K562 (cell line): ENCODE data around the gene CYP4F3. TPM values are rescaled to one million over a fixed set of nuclear protein-coding genes. Genes with fewer than 3 reads are reported as not detected.
"Not testable (repeated sequence)": the region's sequence is repeated elsewhere in the genome, so short reads cannot be mapped to it uniquely, and the experiment has no call there.

Source experiments
- ATAC-seq: fragments of 200-7000 bp; cut with Tn5 transposase; 3 replicates; pipeline ENCODE4 v1.9.1; 2020; ENCODE audit warnings: moderate library complexity
- BruUV-seq: library from RNA; stranded (reverse); fragments of 400-500 nt; replicated peaks from 2 replicates; lab custom pipeline; 2021; lab: Mats Ljungman, UMichigan
- CTCF ChIA-PET: fragments of 300-600 bp; formaldehyde crosslinking; extraction: SDS; loops from one replicate; lab custom pipeline; 2021; ENCODE audit warnings: low intra/inter-chr PET ratio; lab: Yijun Ruan, JAX
- POLR2A ChIA-PET: fragments of 300-600, 350-650 bp; sonication (Branson Sonifier 250); formaldehyde crosslinking; extraction: SDS; loops from one replicate; lab custom pipeline; 2021; ENCODE audit warnings: antibody characterized with exemption, inconsistent platforms; lab: Yijun Ruan, JAX
- DNase-seq, 4 experiments: peaks; one replicate each; pipeline versions ENCODE4 v3.0.0 to v3.0.0-alpha.2; 2011 to 2018; ENCODE audit warnings: low spot score in 3 of 4, mixed read lengths in 3 of 4; ENCODE audit errors: extremely low read depth in 1 of 4
- FAIRE-seq: peaks from 2 replicates; lab custom pipeline; 2011; peaks lifted over from hg19 to GRCh38; lab: Jason Lieb, UNC
- H2AFZ ChIP-seq: 2 replicates; pipeline ENCODE4 v1.6.0; 2011; ENCODE audit warnings: low read depth, low read length, control low read depth, inconsistent platforms
- H3K27ac ChIP-seq: fragments of 200-600 bp; 3 replicates; pipeline ENCODE4 v1.8.0; 2011; ENCODE audit warnings: low read depth, mild to moderate bottlenecking, control low read depth, inconsistent platforms, low read length, moderate library complexity, mixed read lengths; ENCODE audit errors: extremely low read depth
- H3K27me3 ChIP-seq, 2 experiments: fragments of 300-600 bp in 1 of 2; 2 replicates in 1 of 2; 3 replicates in 1 of 2; pipeline versions ENCODE4 v1.6.0 to v1.8.0; 2011; ENCODE audit warnings: inconsistent platforms in 2 of 2, low read length in 2 of 2, mild to moderate bottlenecking in 1 of 2, mixed read lengths in 1 of 2, moderate library complexity in 1 of 2; ENCODE audit not compliant: control insufficient read depth in 2 of 2, insufficient read depth in 2 of 2
- H3K36me3 ChIP-seq: fragments of 300-600 bp; 3 replicates; pipeline ENCODE4 v1.8.0; 2011; ENCODE audit warnings: mild to moderate bottlenecking, low read length, inconsistent platforms; ENCODE audit not compliant: control insufficient read depth, insufficient read depth
- H3K4me1 ChIP-seq, 2 experiments: fragments of 200-600 bp in 1 of 2; replicated peaks in 1 of 2; 2 replicates in 1 of 2; 3 replicates in 1 of 2; pipeline versions ENCODE4 v1.5.1 to v1.8.0; 2011; ENCODE audit warnings: inconsistent platforms in 2 of 2, low read length in 2 of 2, mild to moderate bottlenecking in 1 of 2, mixed read lengths in 1 of 2, moderate library complexity in 1 of 2; ENCODE audit not compliant: control insufficient read depth in 2 of 2, insufficient read depth in 2 of 2
- H3K4me2 ChIP-seq: 2 replicates; pipeline ENCODE4 v1.6.1; 2011; ENCODE audit warnings: low read length, control low read depth, inconsistent platforms, mixed read lengths; ENCODE audit not compliant: insufficient read depth
- H3K4me3 ChIP-seq: fragments of 200-600 bp; sonication (generic), shearing (Covaris generic); 2 replicates; pipeline ENCODE4 v1.5.1; 2016; ENCODE audit warnings: control low read depth, inconsistent platforms
- H3K79me2 ChIP-seq: fragments of 200-600 bp; 3 replicates; pipeline ENCODE4 v1.8.0; 2011; ENCODE audit warnings: low read length, inconsistent platforms; ENCODE audit not compliant: control insufficient read depth, insufficient read depth
- H3K9ac ChIP-seq, 2 experiments: 2 replicates each; pipeline versions ENCODE4 v1.6.0 to v1.6.1; 2011; ENCODE audit warnings: low read depth in 2 of 2, low read length in 2 of 2, control low read depth in 1 of 2, inconsistent platforms in 1 of 2, mild to moderate bottlenecking in 1 of 2, mixed read lengths in 1 of 2; ENCODE audit not compliant: insufficient read depth in 1 of 2
- H3K9me1 ChIP-seq: one replicate; pipeline ENCODE4 v1.6.0; 2011; ENCODE audit warnings: inconsistent platforms, mild to moderate bottlenecking, low read length, moderate library complexity; ENCODE audit not compliant: control insufficient read depth, insufficient read depth
- H3K9me3 ChIP-seq: replicated peaks from 2 replicates; pipeline ENCODE4 v1.5.1; 2011; ENCODE audit warnings: low read depth, low read length, inconsistent platforms; ENCODE audit not compliant: control insufficient read depth, insufficient read depth
- H4K20me1 ChIP-seq: replicated peaks from 2 replicates; pipeline ENCODE4 v1.6.1; 2011; ENCODE audit warnings: low read length, inconsistent platforms, mixed read lengths; ENCODE audit not compliant: control insufficient read depth, insufficient read depth
- CUX1 ChIP-seq: fragments of 200-800 bp; sonication (Bioruptor generic); IDR thresholded peaks from 2 replicates; pipeline ENCODE4 v1.6.1; 2016; ENCODE audit warnings: missing genetic modification characterization, missing compliant biosample characterization
- ETS2 ChIP-seq: IDR thresholded peaks from 2 replicates; pipeline ENCODE4 v1.6.1; 2016; ENCODE audit warnings: borderline replicate concordance, missing genetic modification characterization, mild to moderate bottlenecking, moderate library complexity, missing compliant biosample characterization; ENCODE audit not compliant: poor library complexity, severe bottlenecking
- NKRF ChIP-seq: fragments of 450-650 bp; IDR thresholded peaks from 2 replicates; pipeline ENCODE4 v1.6.1; 2016; ENCODE audit warnings: borderline replicate concordance
- WGBS: fragments of 100-300 bp; shearing (Covaris generic); methylation state at CpG from one replicate; pipeline ENCODE4 v1.1.6; 2016; ENCODE audit warnings: low coverage, mixed read lengths; ENCODE audit not compliant: insufficient coverage; ENCODE audit errors: missing lambda C conversion rate; 5-methylcytosine and 5-hydroxymethylcytosine counted together
- in situ Hi-C: fragments of 300-500 bp; cut with MboI; formaldehyde crosslinking; loops from 4 replicates; pipeline ENCODE4 v1.15.0; 2018; ENCODE audit warnings: inconsistent platforms, mixed read lengths
- intact Hi-C: fragments of 100-400 bp; cut with micrococcal nuclease; formaldehyde crosslinking; loops from 2 replicates; pipeline ENCODE4 v1.14.2; 2022
- polyA plus RNA-seq, 8 experiments: library from polyadenylated mRNA; depleted of rRNA in 4 of 8; stranded (reverse) in 5 of 8; unstranded in 3 of 8; fragments of >200 nt; fragmentation: Nextera tagmentation in 2 of 8; fragmentation: Illumina TruSeq in 1 of 8; extraction: Ambion mirVana in 2 of 8; extraction: Trizol in 1 of 8; gene quantifications; 2 replicates each; pipeline versions ENCODE4 v1.2.1 to v1.2.3, GENCODE V29; 2011 to 2014; ENCODE audit warnings: inconsistent platforms in 1 of 8, missing spikeins in 1 of 8
- total RNA-seq, 7 experiments: library from RNA; depleted of rRNA in 6 of 7; stranded (reverse); fragments of >200 nt in 6 of 7; fragmentation: Illumina TruSeq in 2 of 7; extraction: Trizol in 2 of 7; gene quantifications; 2 replicates each; pipeline versions ENCODE4 v1.2.1 to v1.2.3, GENCODE V29; 2011 to 2021; ENCODE audit warnings: low replicate concordance in 1 of 7

Gene CYP4F3
- total and polyA plus RNA-seq, 9 of the 15 experiments (the other 6 are each of a cell fraction or from before 2014, with no cell fraction given): 0.01 to 0.40 (median 0.16) TPM; not detected in 6

- TF ChIP-seq NKRF (no peak), CUX1 (CRISPR knock-in tag) (no peak), ETS2 (tag) (no peak)
- TF ChIP-seq, all 486 proteins: peak for 0
Observed at GRCh38 chr19:15591796-15592195, 48.9 kb upstream of the CYP4F3 start (continued).

GRCh38 chr19:15592506-15592905 lies 48.2 kb upstream of the CYP4F3 start:
- H3K79me2 ChIP-seq, H3K4me1 ChIP-seq, H3K9me3 ChIP-seq, BruUV-seq, H3K4me3 ChIP-seq, H3K36me3 ChIP-seq, intact Hi-C loops, H3K9me1 ChIP-seq, CTCF ChIA-PET, H3K27ac ChIP-seq, H2AFZ ChIP-seq, H3K4me2 ChIP-seq, FAIRE-seq, H4K20me1 ChIP-seq, ATAC-seq, DNase-seq, in situ Hi-C loops, H3K9ac ChIP-seq: not testable (repeated sequence)
- POLR2A ChIA-PET: interaction anchor here (0.6 kb wide), 1 partner anchor 19 kb away, joined by 3 read pairs; no protein-coding TSS in a partner anchor
- 4% methylated on average over 5 of the region's 5 CpGs for WGBS
- H3K27me3 ChIP-seq: peaks cover 3 to 12% of the 10 kb centered on the region in 2 experiments; a peak in 3 of 5 replicates

- FAIRE-seq, H3K36me3 ChIP-seq, DNase-seq, BruUV-seq, H3K79me2 ChIP-seq, POLR2A ChIA-PET, H3K4me1 ChIP-seq, ATAC-seq, in situ Hi-C loops, H3K9ac ChIP-seq, H3K9me3 ChIP-seq, H3K9me1 ChIP-seq, H3K4me2 ChIP-seq, H4K20me1 ChIP-seq, H3K4me3 ChIP-seq, CTCF ChIA-PET, intact Hi-C loops, H2AFZ ChIP-seq, H3K27me3 ChIP-seq, H3K27ac ChIP-seq: not testable (repeated sequence)
- 0% methylated on average over 3 of the region's 4 CpGs for WGBS
Observed at GRCh38 chr19:15593766-15594165, 46.9 kb upstream of the CYP4F3 start.
